Measurements from ENCODE around the gene DTNA. TPM values are rescaled to one million over a fixed set of nuclear protein-coding genes. Genes with fewer than 3 reads are reported as not detected.

The DTNA gene
- total RNA-seq, 2 experiments from 2014 or later, result not detected

GRCh38 chr18:34887881-34888580 lies 177.9 kb downstream of the DTNA start:
- DNase-seq (no peak), ATAC-seq (ENCODE audit: poor library complexity) (no peak)
- Histone ChIP-seq H3K36me3 (ENCODE audit: insufficient read depth, low read length) (no peaks in the 10 kb centered on the region), H3K27me3 (ENCODE audit: control insufficient read depth in 1 of 2, insufficient read depth in 2 of 2, low read length in 2 of 2) (peaks cover 0 to 4% of the 10 kb centered on the region in 2 experiments), H3K27ac (ENCODE audit: low read depth in 1 of 2, low read length in 2 of 2) (no peak overlapping the region), H3K4me1 (ENCODE audit: insufficient read depth, low read length) (no peaks in the 10 kb centered on the region), H3K4me3 (ENCODE audit: low read length) (no peak overlapping the region), H3K9me3 (ENCODE audit: control insufficient read depth in 1 of 2, insufficient read depth in 1 of 2, low read length in 2 of 2) (no peaks in the 10 kb centered on the region)
- no peak overlapping the region for H3K4me3 Mint-ChIP-seq
- no peaks in the 10 kb centered on the region for H3K9me3 Mint-ChIP-seq
- ChIA-PET POLR2A (no interaction called here), CTCF (no interaction called here)
- peaks cover 19% of the 10 kb centered on the region for H3K27me3 Mint-ChIP-seq
- intact Hi-C loops (cut with DNase I, micrococcal nuclease), result no loop called here
- no peaks in the 10 kb centered on the region for H3K4me1 Mint-ChIP-seq (ENCODE audit: low read depth)
- no peaks in the 10 kb centered on the region for H3K36me3 Mint-ChIP-seq (ENCODE audit: low read depth)
- no peak for TF ChIP-seq CTCF (IDR thresholded peaks at IDR 0.05)
- H3K27ac Mint-ChIP-seq, result no peak overlapping the region

- POLR2A ChIA-PET, result no interaction called here
- no peak for ATAC-seq (ENCODE audit: poor library complexity)
Measured at GRCh38 chr18:34890486-34891085, 180.5 kb downstream of the DTNA start.

GRCh38 chr18:34892379-34892778 lies 182.3 kb downstream of the DTNA start:
- POLR2A ChIA-PET, result no interaction called here
- TF ChIP-seq CTCF (IDR thresholded peaks at IDR 0.05), result no peak
- H3K4me3 ChIP-seq (ENCODE audit: low read length), result no peak overlapping the region

More at GRCh38 chr18:34890486-34891085, 180.5 kb downstream of the DTNA start:
- no peaks in the 10 kb centered on the region for H3K4me1 ChIP-seq (ENCODE audit: insufficient read depth, low read length)
- H3K4me1 Mint-ChIP-seq (ENCODE audit: low read depth), result no peaks in the 10 kb centered on the region
- peaks cover 0 to 7% of the 10 kb centered on the region in 2 experiments for H3K9me3 ChIP-seq (ENCODE audit: control insufficient read depth in 1 of 2, insufficient read depth in 1 of 2, low read length in 2 of 2)
- no peaks in the 10 kb centered on the region for H3K36me3 Mint-ChIP-seq (ENCODE audit: low read depth)
- no peak for TF ChIP-seq CTCF (IDR thresholded peaks at IDR 0.05)
- no peaks in the 10 kb centered on the region for H3K36me3 ChIP-seq (ENCODE audit: insufficient read depth, low read length)
- H3K4me3 Mint-ChIP-seq, result no peak overlapping the region
- H3K27me3 Mint-ChIP-seq, result peaks cover 19% of the 10 kb centered on the region
- H3K27ac ChIP-seq (ENCODE audit: low read depth in 1 of 2, low read length in 2 of 2), result no peak overlapping the region
- no peak overlapping the region for H3K27ac Mint-ChIP-seq
- H3K9me3 Mint-ChIP-seq, result no peaks in the 10 kb centered on the region
- CTCF ChIA-PET, result no interaction called here
- DNase-seq, result no peak
- peaks cover 0 to 4% of the 10 kb centered on the region in 2 experiments for H3K27me3 ChIP-seq (ENCODE audit: control insufficient read depth in 1 of 2, insufficient read depth in 2 of 2, low read length in 2 of 2)
- no peak overlapping the region for H3K4me3 ChIP-seq (ENCODE audit: low read length)
- intact Hi-C loops (cut with DNase I, micrococcal nuclease), result no loop called here

More at GRCh38 chr18:34892379-34892778, 182.3 kb downstream of the DTNA start:
- CTCF ChIA-PET, result no interaction called here
- intact Hi-C loops (cut with DNase I, micrococcal nuclease), result no loop called here
- Histone ChIP-seq H3K27ac (ENCODE audit: low read depth in 1 of 2, low read length in 2 of 2) (no peak overlapping the region), H3K4me1 (ENCODE audit: insufficient read depth, low read length) (no peaks in the 10 kb centered on the region), H3K36me3 (ENCODE audit: insufficient read depth, low read length) (no peaks in the 10 kb centered on the region), H3K27me3 (ENCODE audit: control insufficient read depth in 1 of 2, insufficient read depth in 2 of 2, low read length in 2 of 2) (peaks cover 0 to 4% of the 10 kb centered on the region in 2 experiments), H3K9me3 (ENCODE audit: control insufficient read depth in 1 of 2, insufficient read depth in 1 of 2, low read length in 2 of 2) (peaks cover 0 to 7% of the 10 kb centered on the region in 2 experiments)
- no peaks in the 10 kb centered on the region for H3K4me1 Mint-ChIP-seq (ENCODE audit: low read depth)
- no peak overlapping the region for H3K27ac Mint-ChIP-seq
- H3K4me3 Mint-ChIP-seq, result no peak overlapping the region
- no peaks in the 10 kb centered on the region for H3K36me3 Mint-ChIP-seq (ENCODE audit: low read depth)
- H3K9me3 Mint-ChIP-seq, result no peaks in the 10 kb centered on the region
- H3K27me3 Mint-ChIP-seq, result peaks cover 19% of the 10 kb centered on the region
- DNase-seq (no peak), ATAC-seq (ENCODE audit: poor library complexity) (no peak)

All from CD4-positive, alpha-beta T cell (primary cell).